ENCODE results near the gene TRIM14.

GRCh38 chr9:98132806-98133631 is 14.0 kb upstream of the TRIM14 start:
- TF ChIP-seq CTCF (IDR thresholded peaks at IDR 0.05) (no peak), POLR2AphosphoS5 (IDR thresholded peaks at IDR 0.05) (no peak), POLR2A (IDR thresholded peaks at IDR 0.05) (no peak), EP300 (IDR thresholded peaks at IDR 0.05) (no peak)
